ENCODE measurements around the gene ITPRIPL2. TPM values are rescaled to one million over a fixed set of nuclear protein-coding genes. Genes with fewer than 3 reads are reported as not detected.

ITPRIPL2 gene
- total RNA-seq, 1 experiment from 2014 or later: 5.3 TPM

DNA sequence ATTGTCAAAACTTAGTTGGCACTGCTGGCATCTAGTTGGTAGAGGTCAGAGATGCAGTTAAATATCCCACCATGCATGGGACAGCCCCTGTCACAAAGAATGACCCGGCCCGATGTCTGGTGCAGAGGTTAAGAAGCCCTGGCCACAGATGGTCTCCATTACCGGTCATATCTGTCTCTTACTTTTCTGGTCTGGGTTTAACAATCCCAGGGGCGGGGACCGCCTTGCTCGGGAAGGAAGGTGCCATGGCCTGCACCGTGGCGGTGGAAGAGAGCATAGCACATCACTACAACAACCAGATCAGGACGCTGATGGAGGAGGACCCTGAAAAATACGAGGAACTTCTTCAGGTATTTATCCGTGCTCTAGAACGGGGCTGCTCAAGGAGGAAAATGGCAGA is 38.3 kb upstream of the ITPRIPL2 start (continued):
- TF ChIP-seq, protein P1, sequence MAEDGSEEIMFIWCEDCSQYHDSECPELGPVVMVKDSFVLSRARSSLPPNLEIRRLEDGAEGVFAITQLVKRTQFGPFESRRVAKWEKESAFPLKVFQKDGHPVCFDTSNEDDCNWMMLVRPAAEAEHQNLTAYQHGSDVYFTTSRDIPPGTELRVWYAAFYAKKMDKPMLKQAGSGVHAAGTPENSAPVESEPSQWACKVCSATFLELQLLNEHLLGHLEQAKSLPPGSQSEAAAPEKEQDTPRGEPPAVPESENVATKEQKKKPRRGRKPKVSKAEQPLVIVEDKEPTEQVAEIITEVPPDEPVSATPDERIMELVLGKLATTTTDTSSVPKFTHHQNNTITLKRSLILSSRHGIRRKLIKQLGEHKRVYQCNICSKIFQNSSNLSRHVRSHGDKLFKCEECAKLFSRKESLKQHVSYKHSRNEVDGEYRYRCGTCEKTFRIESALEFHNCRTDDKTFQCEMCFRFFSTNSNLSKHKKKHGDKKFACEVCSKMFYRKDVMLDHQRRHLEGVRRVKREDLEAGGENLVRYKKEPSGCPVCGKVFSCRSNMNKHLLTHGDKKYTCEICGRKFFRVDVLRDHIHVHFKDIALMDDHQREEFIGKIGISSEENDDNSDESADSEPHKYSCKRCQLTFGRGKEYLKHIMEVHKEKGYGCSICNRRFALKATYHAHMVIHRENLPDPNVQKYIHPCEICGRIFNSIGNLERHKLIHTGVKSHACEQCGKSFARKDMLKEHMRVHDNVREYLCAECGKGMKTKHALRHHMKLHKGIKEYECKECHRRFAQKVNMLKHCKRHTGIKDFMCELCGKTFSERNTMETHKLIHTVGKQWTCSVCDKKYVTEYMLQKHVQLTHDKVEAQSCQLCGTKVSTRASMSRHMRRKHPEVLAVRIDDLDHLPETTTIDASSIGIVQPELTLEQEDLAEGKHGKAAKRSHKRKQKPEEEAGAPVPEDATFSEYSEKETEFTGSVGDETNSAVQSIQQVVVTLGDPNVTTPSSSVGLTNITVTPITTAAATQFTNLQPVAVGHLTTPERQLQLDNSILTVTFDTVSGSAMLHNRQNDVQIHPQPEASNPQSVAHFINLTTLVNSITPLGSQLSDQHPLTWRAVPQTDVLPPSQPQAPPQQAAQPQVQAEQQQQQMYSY (CRISPR knock-in tag; IDR thresholded peaks at IDR 0.05): no peak
- TF ChIP-seq ZNF138 (CRISPR knock-in tag; conservative IDR thresholded peaks at IDR 0.05) (no peak), GTF2I (CRISPR knock-in tag; conservative IDR thresholded peaks at IDR 0.05) (no peak), NR3C1 (CRISPR knock-in tag; conservative IDR thresholded peaks at IDR 0.05; ENCODE audit: low read depth) (no peak)
- TF ChIP-seq, protein P2, sequence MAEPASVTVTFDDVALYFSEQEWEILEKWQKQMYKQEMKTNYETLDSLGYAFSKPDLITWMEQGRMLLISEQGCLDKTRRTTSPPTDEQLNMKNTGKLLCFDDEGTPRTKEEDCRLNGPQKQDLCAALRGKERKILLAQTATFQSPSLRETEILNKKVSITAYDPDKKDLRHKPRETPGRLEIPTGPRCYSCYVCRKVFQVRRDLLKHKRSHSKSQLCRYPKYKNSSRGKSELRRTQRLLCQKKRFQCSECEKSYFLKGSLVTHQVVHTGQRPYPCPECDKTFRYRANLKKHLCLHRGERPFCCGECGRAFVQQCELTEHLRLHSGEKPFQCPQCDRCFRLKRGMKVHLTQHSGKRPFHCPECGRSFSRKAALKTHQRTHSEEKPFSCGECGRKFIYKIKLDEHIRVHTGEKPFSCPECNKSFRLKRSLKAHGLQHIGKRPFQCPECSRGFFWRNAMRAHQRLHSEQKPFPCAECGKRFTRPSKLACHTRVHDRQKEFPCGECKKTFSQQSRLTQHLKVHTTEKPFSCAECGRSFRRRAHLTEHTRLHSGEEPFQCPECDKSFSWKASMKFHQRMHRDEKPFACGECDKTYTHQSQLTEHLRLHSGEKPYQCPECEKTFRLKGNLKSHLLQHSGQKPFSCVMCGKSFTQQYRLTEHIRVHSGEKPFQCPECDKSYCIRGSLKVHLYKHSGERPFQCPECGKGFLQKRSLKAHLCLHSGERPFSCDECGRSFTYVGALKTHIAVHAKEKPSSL (CRISPR knock-in tag; conservative IDR thresholded peaks at IDR 0.05): no peak
- TF ChIP-seq, protein P3, sequence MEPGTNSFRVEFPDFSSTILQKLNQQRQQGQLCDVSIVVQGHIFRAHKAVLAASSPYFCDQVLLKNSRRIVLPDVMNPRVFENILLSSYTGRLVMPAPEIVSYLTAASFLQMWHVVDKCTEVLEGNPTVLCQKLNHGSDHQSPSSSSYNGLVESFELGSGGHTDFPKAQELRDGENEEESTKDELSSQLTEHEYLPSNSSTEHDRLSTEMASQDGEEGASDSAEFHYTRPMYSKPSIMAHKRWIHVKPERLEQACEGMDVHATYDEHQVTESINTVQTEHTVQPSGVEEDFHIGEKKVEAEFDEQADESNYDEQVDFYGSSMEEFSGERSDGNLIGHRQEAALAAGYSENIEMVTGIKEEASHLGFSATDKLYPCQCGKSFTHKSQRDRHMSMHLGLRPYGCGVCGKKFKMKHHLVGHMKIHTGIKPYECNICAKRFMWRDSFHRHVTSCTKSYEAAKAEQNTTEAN (CRISPR knock-in tag; IDR thresholded peaks at IDR 0.05): no peak
- TF ChIP-seq, protein P4, sequence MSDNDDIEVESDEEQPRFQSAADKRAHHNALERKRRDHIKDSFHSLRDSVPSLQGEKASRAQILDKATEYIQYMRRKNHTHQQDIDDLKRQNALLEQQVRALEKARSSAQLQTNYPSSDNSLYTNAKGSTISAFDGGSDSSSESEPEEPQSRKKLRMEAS (CRISPR knock-in tag; IDR thresholded peaks at IDR 0.05): no peak
- TF ChIP-seq, protein P5, sequence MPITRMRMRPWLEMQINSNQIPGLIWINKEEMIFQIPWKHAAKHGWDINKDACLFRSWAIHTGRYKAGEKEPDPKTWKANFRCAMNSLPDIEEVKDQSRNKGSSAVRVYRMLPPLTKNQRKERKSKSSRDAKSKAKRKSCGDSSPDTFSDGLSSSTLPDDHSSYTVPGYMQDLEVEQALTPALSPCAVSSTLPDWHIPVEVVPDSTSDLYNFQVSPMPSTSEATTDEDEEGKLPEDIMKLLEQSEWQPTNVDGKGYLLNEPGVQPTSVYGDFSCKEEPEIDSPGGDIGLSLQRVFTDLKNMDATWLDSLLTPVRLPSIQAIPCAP (CRISPR knock-in tag; IDR thresholded peaks at IDR 0.05): no peak
- TF ChIP-seq, protein P6, sequence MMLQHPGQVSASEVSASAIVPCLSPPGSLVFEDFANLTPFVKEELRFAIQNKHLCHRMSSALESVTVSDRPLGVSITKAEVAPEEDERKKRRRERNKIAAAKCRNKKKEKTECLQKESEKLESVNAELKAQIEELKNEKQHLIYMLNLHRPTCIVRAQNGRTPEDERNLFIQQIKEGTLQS (CRISPR knock-in tag; conservative IDR thresholded peaks at IDR 0.05): no peak
- TF ChIP-seq, protein P7, sequence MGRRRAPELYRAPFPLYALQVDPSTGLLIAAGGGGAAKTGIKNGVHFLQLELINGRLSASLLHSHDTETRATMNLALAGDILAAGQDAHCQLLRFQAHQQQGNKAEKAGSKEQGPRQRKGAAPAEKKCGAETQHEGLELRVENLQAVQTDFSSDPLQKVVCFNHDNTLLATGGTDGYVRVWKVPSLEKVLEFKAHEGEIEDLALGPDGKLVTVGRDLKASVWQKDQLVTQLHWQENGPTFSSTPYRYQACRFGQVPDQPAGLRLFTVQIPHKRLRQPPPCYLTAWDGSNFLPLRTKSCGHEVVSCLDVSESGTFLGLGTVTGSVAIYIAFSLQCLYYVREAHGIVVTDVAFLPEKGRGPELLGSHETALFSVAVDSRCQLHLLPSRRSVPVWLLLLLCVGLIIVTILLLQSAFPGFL (CRISPR knock-in tag; IDR thresholded peaks at IDR 0.05; ENCODE audit: borderline replicate concordance): no peak

DNA sequence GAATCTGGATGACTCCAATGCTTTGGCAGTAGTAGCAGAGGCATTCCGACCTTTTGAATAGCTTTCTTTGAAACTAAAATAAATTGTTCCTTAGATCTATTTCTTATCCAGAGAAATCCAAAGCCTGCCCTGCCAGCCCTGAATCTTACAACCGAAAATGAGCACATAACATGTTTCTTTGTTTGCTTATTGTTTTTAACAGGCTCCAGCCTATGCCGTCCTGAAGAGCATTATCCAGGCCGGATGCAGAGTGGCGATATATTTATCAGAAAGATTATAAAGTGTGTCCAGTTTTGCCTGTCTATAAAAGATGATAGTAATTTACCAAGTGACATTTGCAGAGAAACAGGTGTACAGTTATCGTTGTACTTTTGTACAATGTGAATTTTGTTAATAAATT is 35.9 kb upstream of the ITPRIPL2 start:
- CTCF ChIA-PET: interaction anchor here (0.9 to 1.5 kb wide), 2 partner anchors 8 to 102 kb away, joined by 3 to 4 read pairs; no protein-coding TSS in a partner anchor
- Mint-ChIP-seq H3K27ac (no peak overlapping the region), H3K36me3 (peaks cover 45% of the 10 kb centered on the region), H3K4me3 (no peak overlapping the region), H3K27me3 (ENCODE audit: low read depth) (no peaks in the 10 kb centered on the region), H3K4me1 (no peaks in the 10 kb centered on the region), H3K9me3 (peaks cover 24% of the 10 kb centered on the region)
- ATAC-seq (no peak), DNase-seq (ENCODE audit: low spot score) (no peak)
- POLR2A ChIA-PET: no interaction called here
- TF ChIP-seq ELF4 (CRISPR knock-in tag; IDR thresholded peaks at IDR 0.05; ENCODE audit: low read depth) (no peak), ZNF416 (CRISPR knock-in tag; IDR thresholded peaks at IDR 0.05) (no peak), ZNF263 (CRISPR knock-in tag; IDR thresholded peaks at IDR 0.05; ENCODE audit: low read depth) (no peak), TCF7 (CRISPR knock-in tag; IDR thresholded peaks at IDR 0.05; ENCODE audit: low read depth) (no peak), RORB (CRISPR knock-in tag; IDR thresholded peaks at IDR 0.05) (no peak), GTF2I (CRISPR knock-in tag; conservative IDR thresholded peaks at IDR 0.05) (no peak)
- TF ChIP-seq, protein P8, sequence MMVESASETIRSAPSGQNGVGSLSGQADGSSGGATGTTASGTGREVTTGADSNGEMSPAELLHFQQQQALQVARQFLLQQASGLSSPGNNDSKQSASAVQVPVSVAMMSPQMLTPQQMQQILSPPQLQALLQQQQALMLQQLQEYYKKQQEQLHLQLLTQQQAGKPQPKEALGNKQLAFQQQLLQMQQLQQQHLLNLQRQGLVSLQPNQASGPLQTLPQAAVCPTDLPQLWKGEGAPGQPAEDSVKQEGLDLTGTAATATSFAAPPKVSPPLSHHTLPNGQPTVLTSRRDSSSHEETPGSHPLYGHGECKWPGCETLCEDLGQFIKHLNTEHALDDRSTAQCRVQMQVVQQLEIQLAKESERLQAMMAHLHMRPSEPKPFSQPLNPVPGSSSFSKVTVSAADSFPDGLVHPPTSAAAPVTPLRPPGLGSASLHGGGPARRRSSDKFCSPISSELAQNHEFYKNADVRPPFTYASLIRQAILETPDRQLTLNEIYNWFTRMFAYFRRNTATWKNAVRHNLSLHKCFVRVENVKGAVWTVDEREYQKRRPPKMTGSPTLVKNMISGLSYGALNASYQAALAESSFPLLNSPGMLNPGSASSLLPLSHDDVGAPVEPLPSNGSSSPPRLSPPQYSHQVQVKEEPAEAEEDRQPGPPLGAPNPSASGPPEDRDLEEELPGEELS (CRISPR knock-in tag; IDR thresholded peaks at IDR 0.05): no peak
- TF ChIP-seq, protein P9, sequence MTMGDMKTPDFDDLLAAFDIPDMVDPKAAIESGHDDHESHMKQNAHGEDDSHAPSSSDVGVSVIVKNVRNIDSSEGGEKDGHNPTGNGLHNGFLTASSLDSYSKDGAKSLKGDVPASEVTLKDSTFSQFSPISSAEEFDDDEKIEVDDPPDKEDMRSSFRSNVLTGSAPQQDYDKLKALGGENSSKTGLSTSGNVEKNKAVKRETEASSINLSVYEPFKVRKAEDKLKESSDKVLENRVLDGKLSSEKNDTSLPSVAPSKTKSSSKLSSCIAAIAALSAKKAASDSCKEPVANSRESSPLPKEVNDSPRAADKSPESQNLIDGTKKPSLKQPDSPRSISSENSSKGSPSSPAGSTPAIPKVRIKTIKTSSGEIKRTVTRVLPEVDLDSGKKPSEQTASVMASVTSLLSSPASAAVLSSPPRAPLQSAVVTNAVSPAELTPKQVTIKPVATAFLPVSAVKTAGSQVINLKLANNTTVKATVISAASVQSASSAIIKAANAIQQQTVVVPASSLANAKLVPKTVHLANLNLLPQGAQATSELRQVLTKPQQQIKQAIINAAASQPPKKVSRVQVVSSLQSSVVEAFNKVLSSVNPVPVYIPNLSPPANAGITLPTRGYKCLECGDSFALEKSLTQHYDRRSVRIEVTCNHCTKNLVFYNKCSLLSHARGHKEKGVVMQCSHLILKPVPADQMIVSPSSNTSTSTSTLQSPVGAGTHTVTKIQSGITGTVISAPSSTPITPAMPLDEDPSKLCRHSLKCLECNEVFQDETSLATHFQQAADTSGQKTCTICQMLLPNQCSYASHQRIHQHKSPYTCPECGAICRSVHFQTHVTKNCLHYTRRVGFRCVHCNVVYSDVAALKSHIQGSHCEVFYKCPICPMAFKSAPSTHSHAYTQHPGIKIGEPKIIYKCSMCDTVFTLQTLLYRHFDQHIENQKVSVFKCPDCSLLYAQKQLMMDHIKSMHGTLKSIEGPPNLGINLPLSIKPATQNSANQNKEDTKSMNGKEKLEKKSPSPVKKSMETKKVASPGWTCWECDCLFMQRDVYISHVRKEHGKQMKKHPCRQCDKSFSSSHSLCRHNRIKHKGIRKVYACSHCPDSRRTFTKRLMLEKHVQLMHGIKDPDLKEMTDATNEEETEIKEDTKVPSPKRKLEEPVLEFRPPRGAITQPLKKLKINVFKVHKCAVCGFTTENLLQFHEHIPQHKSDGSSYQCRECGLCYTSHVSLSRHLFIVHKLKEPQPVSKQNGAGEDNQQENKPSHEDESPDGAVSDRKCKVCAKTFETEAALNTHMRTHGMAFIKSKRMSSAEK (CRISPR knock-in tag; IDR thresholded peaks at IDR 0.05; ENCODE audit: borderline replicate concordance): no peak
- TF ChIP-seq, protein P10, sequence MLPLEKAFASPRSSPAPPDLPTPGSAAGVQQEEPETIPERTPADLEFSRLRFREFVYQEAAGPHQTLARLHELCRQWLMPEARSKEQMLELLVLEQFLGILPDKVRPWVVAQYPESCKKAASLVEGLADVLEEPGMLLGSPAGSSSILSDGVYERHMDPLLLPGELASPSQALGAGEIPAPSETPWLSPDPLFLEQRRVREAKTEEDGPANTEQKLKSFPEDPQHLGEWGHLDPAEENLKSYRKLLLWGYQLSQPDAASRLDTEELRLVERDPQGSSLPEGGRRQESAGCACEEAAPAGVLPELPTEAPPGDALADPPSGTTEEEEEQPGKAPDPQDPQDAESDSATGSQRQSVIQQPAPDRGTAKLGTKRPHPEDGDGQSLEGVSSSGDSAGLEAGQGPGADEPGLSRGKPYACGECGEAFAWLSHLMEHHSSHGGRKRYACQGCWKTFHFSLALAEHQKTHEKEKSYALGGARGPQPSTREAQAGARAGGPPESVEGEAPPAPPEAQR (CRISPR knock-in tag; IDR thresholded peaks at IDR 0.05): no peak

Measured in WTC11 (cell line).